Body of pancreas (tissue), 4 donors: ENCODE results near the gene COPS7B. TPM values are rescaled to one million over a fixed set of nuclear protein-coding genes. Genes with fewer than 3 reads are reported as not detected.

ENCODE experiments used
- ATAC-seq: fragments of 150-250 bp; one replicate; pipeline ENCODE4 v1.9.1; 2016
- DNase-seq, 4 donors: peaks; one replicate each; pipeline ENCODE4 v3.0.0-alpha.2; 2019
- H3K27ac ChIP-seq, 4 donors: fragments of 200-600 bp; sonication (generic); 1 replicate in 3 of 4; 2 replicates in 1 of 4; pipeline versions ENCODE4 v1.5.1 to v1.6.1; 2016 to 2019; ENCODE audit warnings: mild to moderate bottlenecking in 1 of 4, mixed read lengths in 1 of 4, moderate library complexity in 1 of 4
- H3K27me3 ChIP-seq, 2 donors: fragments of 200-600 bp; sonication (generic); one replicate each; pipeline ENCODE4 v1.6.0; 2016; ENCODE audit warnings: mild to moderate bottlenecking in 1 of 2
- H3K36me3 ChIP-seq, 2 donors: fragments of 200-600 bp; sonication (generic); replicated peaks in 1 of 2; 2 replicates each; pipeline ENCODE4 v1.5.1; 2016; ENCODE audit warnings: low read depth in 2 of 2; ENCODE audit not compliant: insufficient read depth in 1 of 2
- H3K4me1 ChIP-seq: fragments of 200-600 bp; sonication (generic); one replicate; pipeline ENCODE4 v1.6.0; 2016
- H3K4me3 ChIP-seq, 2 donors: fragments of 200-600 bp; sonication (generic); 1 replicate in 1 of 2; 2 replicates in 1 of 2; pipeline ENCODE4 v1.5.1; 2016 to 2019
- H3K9me3 ChIP-seq, 3 donors: fragments of 200-600 bp; sonication (generic); 1 replicate in 2 of 3; 2 replicates in 1 of 3; pipeline ENCODE4 v1.5.1; 2016
- POLR2A ChIP-seq, 3 donors: fragments of 450-650 bp; IDR thresholded peaks; one replicate each; pipeline ENCODE4 v1.6.1; 2016; ENCODE audit warnings: antibody characterized with exemption in 3 of 3, mild to moderate bottlenecking in 2 of 3
- WGBS, 2 donors: methylation state at CpG; one replicate each; pipeline ENCODE4 v1.1.5; 2017; 5-methylcytosine and 5-hydroxymethylcytosine counted together
- intact Hi-C: fragments of 100-400 bp; cut with DNase I; formaldehyde crosslinking; loops from one replicate; pipeline ENCODE4 v1.15.1; 2023
- total RNA-seq, 2 donors: library from RNA; depleted of rRNA; stranded (reverse); fragments of >200 nt; gene quantifications; one replicate each; pipeline ENCODE4 v1.1.0, GENCODE V29; 2016
- TF ChIP-seq, protein P1 (sequence below), 7 experiments: fragments of 450-650 bp in 4 of 7; fragments of 200-600 bp in 3 of 7; sonication (generic) in 3 of 7; IDR thresholded peaks; one replicate each; pipeline ENCODE4 v1.5.1; 2016 to 2019; ENCODE audit warnings: antibody characterized with exemption in 7 of 7

Gene COPS7B
- total RNA-seq, 2 donors from 2014 or later, result 16.9 to 24.7 TPM

- TF ChIP-seq POLR2A (IDR thresholded peaks at IDR 0.05), result no peak
- TF ChIP-seq, protein P1, sequence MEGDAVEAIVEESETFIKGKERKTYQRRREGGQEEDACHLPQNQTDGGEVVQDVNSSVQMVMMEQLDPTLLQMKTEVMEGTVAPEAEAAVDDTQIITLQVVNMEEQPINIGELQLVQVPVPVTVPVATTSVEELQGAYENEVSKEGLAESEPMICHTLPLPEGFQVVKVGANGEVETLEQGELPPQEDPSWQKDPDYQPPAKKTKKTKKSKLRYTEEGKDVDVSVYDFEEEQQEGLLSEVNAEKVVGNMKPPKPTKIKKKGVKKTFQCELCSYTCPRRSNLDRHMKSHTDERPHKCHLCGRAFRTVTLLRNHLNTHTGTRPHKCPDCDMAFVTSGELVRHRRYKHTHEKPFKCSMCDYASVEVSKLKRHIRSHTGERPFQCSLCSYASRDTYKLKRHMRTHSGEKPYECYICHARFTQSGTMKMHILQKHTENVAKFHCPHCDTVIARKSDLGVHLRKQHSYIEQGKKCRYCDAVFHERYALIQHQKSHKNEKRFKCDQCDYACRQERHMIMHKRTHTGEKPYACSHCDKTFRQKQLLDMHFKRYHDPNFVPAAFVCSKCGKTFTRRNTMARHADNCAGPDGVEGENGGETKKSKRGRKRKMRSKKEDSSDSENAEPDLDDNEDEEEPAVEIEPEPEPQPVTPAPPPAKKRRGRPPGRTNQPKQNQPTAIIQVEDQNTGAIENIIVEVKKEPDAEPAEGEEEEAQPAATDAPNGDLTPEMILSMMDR (IDR thresholded peaks at IDR 0.05), result no peak
- intact Hi-C loops, result no loop called here
- ATAC-seq (no peak), DNase-seq (no peak)
- Histone ChIP-seq H3K27ac (no peak overlapping the region), H3K36me3 (peaks cover 0 to 15% of the 10 kb centered on the region in 2 donors), H3K4me3 (no peak overlapping the region), H3K4me1 (no peaks in the 10 kb centered on the region), H3K27me3 (no peaks in the 10 kb centered on the region), H3K9me3 (no peaks in the 10 kb centered on the region)
- 71 to 75% methylated on average over 2 of the region's 2 CpGs for WGBS, 2 donors
These were observed 20.8 kb downstream of the COPS7B start for GRCh38 chr2:231807020-231807419.

DNA sequence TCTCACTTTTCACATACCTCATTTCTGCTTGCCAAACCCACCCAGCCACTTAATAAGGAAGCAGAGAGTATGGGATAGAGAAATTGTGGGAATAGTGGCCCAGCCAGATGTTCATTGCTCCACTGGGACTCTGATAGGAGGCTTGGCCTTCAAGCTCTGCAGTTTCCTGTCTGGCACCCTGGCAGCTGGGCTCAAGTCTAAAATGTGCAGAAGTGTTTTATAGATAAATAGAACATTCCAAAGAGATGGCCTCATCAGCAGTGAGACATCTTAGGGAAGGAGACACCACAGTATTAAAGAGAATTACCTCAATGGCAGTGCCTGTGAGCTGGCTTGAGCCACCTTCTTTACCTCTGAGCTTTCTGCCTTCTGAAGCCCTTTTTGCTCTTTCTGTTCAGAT, 24.7 kb downstream of the COPS7B start:
- intact Hi-C loops, result no loop called here
- TF ChIP-seq, protein P1 (IDR thresholded peaks at IDR 0.05), result no peak
- TF ChIP-seq POLR2A (IDR thresholded peaks at IDR 0.05), result no peak
- Histone ChIP-seq H3K27ac (no peak overlapping the region), H3K4me3 (no peak overlapping the region), H3K36me3 (peaks cover 0 to 12% of the 10 kb centered on the region in 2 donors), H3K27me3 (no peaks in the 10 kb centered on the region), H3K4me1 (no peaks in the 10 kb centered on the region), H3K9me3 (no peaks in the 10 kb centered on the region)
- DNase-seq, result no peak
- ATAC-seq, result no peak

- intact Hi-C loops, result no loop called here
- H3K36me3 ChIP-seq, result no peaks in the 10 kb centered on the region
- H3K4me3 ChIP-seq, result no peak overlapping the region
- H3K4me1 ChIP-seq, result no peaks in the 10 kb centered on the region
- no peak for DNase-seq
- no peaks in the 10 kb centered on the region for H3K27me3 ChIP-seq
- H3K27ac ChIP-seq, result no peak overlapping the region
- ATAC-seq, result no peak
- TF ChIP-seq, protein P1 (IDR thresholded peaks at IDR 0.05), result no peak
- TF ChIP-seq POLR2A (IDR thresholded peaks at IDR 0.05), result no peak
- WGBS, 2 donors, result 78 to 91% methylated on average over 8 of the region's 8 CpGs
- H3K9me3 ChIP-seq, result no peaks in the 10 kb centered on the region
These were observed 30.2 kb downstream of the COPS7B start for GRCh38 chr2:231816327-231817026.

DNA sequence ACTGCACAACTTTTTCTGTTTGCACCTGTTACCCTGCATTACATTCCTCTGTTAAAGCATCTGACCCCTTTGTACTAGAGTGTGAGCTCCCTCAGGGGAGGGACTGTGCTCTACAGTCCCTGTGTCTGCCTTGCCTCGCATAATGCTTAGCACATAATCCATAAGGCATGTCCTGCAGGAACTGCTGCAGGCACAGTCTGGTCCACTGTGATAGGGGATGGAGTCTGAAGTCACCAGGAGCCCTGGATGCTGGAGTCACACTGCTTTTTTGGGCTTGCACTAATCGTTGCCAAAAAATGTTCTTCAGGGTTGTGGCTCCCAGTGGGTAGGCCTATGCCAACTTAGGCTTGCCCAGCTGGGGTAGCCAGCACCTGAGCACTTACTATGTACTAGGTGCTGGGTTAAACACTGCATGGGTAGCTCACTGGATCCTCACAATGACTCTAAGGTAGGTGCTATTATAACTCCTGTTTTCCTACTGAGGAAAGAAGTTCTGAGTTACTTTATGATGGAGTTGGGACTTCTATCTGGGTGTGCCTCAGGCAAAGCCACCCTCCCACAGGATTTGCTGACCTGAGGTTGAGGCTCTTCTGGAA, 33.3 kb downstream of the COPS7B start:
- Histone ChIP-seq H3K27me3 (no peaks in the 10 kb centered on the region), H3K4me3 (no peak overlapping the region), H3K36me3 (no peaks in the 10 kb centered on the region), H3K9me3 (no peaks in the 10 kb centered on the region), H3K27ac (no peak overlapping the region), H3K4me1 (no peaks in the 10 kb centered on the region)
- WGBS, 2 donors, result 39 to 51% methylated on average over 2 of the region's 2 CpGs
- intact Hi-C loops, result no loop called here
- no peak for TF ChIP-seq POLR2A (IDR thresholded peaks at IDR 0.05)
- TF ChIP-seq, protein P1 (IDR thresholded peaks at IDR 0.05), result no peak
- DNase-seq (no peak), ATAC-seq (no peak)
